Umbilical cord (tissue), 2 donors: ENCODE results near the gene LRCH4. TPM values are rescaled to one million over a fixed set of nuclear protein-coding genes. Genes with fewer than 3 reads are reported as not detected.
A peak's percentile ranks its signal among the peaks of the same experiment; 100 is the strongest.

Source experiments
- DNase-seq: peaks from one replicate; pipeline ENCODE4 v3.0.0-alpha.2; 2015; ENCODE audit warnings: low spot score
- total RNA-seq: library from RNA; depleted of rRNA; stranded (reverse); fragments of >200 nt; gene quantifications from one replicate; pipeline ENCODE4 v1.2.3, GENCODE V29; 2014; ENCODE audit warnings: low replicate concordance; ENCODE audit not compliant: insufficient read depth

LRCH4 gene, protein sequence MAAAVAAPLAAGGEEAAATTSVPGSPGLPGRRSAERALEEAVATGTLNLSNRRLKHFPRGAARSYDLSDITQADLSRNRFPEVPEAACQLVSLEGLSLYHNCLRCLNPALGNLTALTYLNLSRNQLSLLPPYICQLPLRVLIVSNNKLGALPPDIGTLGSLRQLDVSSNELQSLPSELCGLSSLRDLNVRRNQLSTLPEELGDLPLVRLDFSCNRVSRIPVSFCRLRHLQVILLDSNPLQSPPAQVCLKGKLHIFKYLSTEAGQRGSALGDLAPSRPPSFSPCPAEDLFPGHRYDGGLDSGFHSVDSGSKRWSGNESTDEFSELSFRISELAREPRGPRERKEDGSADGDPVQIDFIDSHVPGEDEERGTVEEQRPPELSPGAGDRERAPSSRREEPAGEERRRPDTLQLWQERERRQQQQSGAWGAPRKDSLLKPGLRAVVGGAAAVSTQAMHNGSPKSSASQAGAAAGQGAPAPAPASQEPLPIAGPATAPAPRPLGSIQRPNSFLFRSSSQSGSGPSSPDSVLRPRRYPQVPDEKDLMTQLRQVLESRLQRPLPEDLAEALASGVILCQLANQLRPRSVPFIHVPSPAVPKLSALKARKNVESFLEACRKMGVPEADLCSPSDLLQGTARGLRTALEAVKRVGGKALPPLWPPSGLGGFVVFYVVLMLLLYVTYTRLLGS
- 30.6 TPM for total RNA-seq

DNA sequence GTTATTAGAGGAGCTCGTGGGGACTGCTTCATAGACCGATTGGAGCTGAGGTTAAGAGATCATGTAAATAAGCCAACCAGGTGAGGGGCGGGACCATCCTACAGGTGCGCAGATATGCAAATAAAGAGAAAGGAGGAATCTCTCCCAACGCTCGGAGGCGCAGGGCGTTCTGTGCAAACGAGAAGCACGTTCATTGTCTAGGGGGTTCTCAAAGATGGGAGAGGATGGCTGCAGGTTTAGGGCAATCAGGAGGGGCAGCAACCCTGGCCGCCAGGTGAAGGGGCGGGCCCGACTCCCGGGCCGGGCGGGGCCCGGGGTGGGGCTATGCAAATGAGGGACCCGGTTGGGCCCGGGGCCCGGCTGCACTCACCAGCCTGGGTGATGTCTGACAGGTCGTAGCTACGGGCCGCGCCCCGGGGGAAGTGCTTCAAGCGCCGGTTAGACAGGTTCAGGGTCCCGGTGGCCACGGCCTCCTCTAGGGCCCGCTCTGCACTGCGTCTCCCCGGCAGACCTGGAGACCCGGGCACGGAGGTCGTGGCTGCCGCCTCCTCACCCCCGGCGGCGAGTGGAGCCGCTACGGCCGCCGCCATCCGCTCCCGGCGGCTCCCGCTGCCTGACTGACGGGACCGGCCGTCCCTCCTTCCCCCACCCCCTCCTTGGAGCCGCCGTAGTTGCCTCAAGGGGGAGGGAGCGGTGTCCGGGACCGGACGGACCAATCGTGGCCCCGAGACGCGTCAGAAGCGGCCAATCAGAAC, at the start of gene LRCH4:
Gene LRCH4, minus strand, starts transcription at position 619 of the 755 bp plus-strand sequence. Its CDS starts 29 bp downstream, at position 590.
- peak; percentile 56 for DNase-seq

DNA sequence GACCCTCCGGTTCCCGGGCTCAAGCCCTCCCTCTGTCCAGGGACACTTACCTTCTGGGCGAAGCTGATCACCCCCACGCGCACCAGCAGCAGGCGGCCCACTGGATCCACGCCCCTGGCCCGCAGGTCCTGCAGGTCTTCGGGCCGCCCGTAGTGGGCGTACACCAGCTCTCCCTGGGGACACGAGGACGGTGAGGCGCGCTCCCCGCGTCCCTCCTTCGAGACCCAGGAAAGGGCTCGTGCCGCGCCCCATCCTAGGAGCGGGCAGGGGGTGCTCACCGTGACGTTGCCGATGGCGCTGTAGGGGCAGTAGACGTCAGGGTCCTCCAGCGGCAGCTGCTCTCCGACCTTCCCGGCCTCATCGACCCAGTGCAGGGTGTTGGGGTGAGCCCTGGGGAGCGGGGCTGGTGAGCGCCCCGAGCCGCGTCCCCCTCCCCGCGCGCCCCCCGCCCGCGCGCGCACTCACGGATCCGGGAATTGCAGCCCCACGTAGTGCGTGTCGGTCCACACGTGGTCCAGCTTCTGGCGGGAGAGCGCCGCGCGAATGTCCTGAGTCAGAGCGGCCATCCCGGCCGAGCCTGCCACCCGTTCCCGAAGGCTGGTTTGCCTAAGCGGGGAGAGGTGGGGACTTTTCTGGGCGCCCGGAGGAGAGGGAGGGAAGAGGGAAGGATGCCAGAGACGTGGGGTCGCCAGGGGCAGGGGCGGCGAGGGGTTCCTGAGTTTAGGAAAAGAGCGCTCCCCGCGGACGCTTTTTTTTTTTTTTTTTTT, 47.2 kb upstream of the LRCH4 start:
- no peak for DNase-seq

GRCh38 chr7:100630066-100630465, 44.1 kb upstream of the LRCH4 start:
- DNase-seq, result no peak

- no peak for DNase-seq
Observed at GRCh38 chr7:100629117-100629716, 43.3 kb upstream of the LRCH4 start.

DNA sequence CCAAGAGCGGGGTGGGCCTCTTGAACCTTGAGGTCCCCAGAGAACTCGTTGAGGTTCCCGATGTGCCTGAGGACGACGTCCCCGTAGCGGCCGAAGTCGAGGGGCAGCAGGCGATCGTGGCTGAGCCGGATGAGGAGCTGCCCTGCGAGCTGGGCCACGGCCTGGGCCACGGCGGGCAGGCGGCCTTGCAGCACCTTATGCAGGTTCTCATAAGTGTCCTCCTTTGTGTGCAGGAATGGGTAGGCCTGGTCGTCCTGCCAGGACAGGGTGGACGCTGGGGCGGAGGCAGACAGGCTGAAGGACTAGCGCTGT, 41.3 kb upstream of the LRCH4 start:
- DNase-seq, result no peak

- peak; percentile 64 for DNase-seq
Observed at GRCh38 chr7:100626530-100627237, 40.8 kb upstream of the LRCH4 start.

DNA sequence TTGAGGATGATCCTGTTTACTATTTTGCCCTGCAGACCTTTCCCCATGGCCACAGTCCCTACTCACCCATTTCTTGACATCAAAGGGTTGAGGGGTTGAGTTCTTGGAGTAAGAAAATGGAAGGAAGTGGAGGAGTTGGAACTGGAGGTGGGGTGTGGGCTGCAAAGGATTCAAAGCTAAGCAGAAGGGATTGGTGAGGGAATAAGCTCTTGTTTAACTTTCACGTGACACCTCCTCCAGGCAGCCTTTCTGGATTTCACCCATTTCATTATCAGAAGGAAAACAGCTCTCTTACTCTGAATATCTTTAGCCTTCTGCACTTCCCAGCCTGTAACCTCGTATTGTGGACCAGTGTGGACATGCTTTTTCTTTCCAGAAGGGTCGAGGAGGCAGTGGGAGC, 40.1 kb upstream of the LRCH4 start:
- DNase-seq, result no peak

DNA sequence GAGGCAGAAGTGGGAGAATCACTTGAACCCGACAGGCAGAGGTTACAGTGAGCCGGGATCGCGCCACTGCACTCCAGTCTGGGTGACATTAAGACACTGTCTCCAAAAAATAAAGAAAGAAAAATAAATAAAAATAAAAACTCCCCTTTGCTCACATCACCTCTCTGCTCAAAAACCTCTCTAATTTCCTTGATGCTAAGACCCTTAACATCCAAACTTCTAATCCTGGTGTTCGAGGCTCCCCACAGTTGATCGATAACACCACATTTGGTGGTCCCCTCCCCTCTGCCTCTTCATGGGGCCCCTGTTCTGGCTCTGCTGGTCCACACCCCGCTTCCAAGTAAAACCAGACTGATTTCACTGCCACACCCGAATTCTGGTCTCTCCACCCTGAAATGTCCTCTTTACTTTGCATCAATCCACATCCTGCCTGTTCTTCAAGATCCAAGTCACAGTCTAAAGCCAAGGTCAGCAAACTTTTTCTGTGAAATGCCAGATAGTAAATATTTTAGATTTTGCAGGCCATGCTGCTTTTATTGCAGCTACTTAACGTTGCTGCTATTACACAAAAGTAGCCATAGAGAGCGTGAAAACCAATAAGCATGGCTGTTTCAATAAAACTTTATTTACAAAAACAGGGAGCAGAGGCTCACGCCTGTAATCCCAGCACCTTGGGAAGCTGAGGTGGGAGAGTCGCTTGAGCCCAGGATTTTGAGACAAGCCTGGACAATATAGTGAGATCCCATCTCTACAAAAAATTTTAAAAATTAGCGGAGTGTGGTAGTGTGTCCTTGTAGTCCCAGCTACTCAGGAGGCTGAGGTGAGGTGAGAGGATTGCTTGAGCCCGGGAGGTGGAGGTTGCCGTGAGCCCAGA, 38.3 kb upstream of the LRCH4 start:
- DNase-seq, result no peak

DNA sequence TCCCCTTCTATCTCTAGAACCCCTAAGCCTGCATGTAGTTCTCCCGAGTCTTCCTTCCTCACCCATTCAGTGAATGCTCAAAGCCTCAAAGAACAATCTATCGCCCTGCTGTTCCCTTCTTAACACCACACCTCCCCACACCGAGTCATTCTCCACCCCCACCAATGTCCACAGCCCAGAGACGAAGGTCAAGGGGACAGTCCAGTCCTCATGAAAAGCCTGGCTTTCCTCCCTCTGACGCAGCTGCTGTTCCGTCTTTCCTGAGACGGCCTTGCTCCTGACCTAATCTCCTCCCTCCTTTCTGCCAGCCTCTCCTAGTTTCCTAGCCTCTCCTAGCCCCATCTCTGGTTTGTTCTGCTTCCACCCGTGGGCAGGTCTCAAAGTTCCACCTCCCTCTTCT, 35.6 kb upstream of the LRCH4 start:
- no peak for DNase-seq

DNA sequence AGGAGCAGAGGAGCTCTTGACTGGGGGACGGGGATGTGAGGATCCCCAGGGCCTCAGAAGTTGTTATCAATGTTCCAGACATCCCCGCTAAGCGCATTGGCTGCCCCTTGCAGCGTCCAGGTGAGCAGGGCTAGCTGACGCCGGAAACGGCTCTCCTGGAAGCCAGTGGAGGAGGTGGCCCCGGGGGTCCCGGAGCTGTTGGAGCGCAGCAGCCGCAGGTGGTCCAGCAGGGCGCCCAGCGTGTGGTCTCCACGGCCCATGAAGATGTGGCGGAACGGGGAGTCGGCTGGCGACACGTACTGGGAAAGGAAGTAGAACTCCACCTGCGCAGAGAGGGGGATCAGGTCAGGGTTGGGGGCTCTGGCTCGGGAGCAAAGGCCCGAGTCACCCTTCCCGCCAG, 34.9 kb upstream of the LRCH4 start:
- no peak for DNase-seq

- DNase-seq, result no peak
Observed at GRCh38 chr7:100620239-100620638, 34.3 kb upstream of the LRCH4 start.

DNA sequence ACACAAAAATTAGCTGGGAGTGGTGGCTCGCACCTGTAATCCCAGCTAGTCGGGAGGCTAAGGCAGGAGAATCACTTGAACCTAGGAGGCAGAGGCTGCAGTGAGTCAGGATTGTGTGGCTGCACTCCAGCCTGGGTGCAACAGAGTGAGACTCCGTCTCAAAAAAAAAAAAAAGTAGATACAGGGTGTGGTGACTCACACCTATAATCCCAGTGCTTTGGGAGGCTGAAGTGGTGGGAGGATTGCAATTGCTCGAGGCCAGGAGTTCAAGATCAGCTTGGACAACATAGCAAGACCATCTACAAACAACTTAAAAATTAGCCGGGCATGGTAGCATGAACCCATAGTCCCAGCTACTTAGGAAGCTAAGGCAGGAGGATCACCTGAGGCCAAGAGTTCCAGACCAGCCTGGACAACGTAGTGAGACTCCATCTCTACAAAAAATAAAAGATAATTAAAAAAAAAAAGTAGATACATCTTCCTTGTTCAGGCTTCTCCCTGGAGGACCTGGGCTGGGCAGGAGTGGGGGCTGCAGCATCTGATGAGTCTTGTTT, 28.5 kb upstream of the LRCH4 start:
- DNase-seq, result no peak

- DNase-seq, result no peak
Observed at GRCh38 chr7:100613412-100614175, 27.7 kb upstream of the LRCH4 start.

DNA sequence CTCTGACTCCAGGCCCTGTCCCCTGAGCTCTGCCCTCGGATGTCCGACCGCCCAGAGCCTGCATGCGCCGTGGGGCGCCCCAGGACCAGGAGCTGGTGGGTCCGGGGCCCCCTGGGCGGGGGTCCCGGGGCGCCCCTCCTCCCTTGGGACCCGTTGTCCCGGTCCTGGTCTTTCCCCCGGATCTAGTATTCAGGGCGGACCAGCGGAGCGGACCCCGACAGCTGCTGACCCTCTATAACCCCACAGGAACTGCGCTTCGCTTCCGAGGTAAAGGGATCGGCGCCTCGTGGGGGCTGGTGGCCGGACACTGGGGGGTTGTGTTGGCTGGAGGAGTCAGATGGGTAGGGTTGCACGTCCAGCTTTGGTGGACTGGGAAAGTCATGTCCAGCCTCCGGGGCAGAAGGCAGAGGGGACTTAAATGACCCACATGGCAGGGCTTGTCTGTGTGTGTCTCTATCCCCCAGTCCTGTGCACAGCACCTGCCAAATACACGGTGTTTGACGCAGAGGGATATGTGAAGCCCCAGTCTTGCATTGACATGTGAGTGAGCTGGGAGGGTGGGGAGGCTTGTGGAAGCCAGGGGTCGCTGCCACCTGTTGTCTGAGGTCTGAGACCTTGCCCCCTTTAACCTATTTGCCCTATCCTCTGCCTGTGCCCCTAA, 26.9 kb upstream of the LRCH4 start:
- DNase-seq, result no peak

DNA sequence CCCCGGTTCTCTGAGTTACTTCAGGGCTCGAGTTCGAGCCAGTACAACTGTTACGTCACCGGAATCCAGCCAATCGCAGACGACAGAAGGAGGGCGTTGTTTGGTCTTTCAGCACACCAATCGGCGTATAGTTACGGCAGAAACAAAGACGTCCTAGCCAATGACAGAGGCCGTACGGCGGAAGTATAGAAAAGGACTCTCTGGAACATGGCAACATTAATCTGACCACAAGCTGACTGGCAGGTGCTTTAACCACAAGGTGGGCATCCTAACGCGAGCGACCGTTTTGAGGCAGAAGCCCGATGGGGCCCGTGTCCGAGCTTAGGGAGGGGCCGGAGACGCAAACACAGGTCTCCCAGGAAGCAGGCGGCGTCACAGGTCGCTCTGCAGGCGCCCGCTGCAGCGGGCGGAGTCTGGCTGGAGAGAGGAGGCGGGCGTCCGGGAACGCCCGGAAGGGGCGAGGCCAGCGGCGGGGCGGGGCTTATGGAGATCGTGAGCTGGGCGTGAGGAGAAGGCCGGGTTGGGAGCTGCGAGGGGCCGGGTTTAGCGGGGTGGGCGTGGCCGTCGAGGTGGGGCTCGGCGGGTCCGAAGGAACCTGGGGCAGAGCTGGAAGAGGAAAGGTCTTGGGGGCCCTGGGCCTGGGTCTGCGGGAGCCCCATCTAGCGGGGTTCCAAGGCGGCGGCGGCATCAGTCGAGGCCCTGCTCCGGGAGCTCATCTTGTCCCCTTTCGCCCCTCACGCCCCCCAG, 26.2 kb upstream of the LRCH4 start, which contains the start of gene MOSPD3:
Gene MOSPD3, plus strand, starts transcription at position 558 of the 747 bp plus-strand sequence. CDS start 252 bp downstream, outside the sequence.
- peak; percentile 100 for DNase-seq

GRCh38 chr7:100609958-100610357, 24.0 kb upstream of the LRCH4 start:
- no peak for DNase-seq

DNA sequence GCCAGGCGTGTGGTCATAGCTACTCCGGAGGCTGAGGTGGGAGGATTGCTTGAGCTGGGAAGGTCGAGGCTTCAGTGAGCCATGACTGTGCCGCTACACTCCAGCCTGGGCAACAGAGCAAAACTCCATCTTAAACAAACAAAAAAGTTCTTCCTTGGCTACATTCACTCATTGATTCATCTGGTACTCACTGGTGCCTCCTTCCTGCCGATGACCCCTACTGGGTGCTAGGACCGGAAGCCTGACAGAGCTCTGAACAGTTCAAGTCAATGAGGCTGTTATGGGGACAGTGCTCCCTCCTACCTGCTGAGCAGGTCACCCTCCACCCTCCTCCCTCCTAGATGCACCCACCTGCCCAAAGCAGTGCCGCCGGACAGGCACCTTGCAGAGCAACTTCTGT, 21.2 kb upstream of the LRCH4 start:
- no peak for DNase-seq
